Spleen (tissue), 11 donors: Measurements from ENCODE around the gene IGF1R. TPM values are rescaled to one million over a fixed set of nuclear protein-coding genes. Genes with fewer than 3 reads are reported as not detected.

Source experiments
- DNase-seq: peaks from one replicate; pipeline ENCODE4 v3.0.0-alpha.2; 2020
- H3K27ac ChIP-seq, 8 donors: fragments of 200-600 bp; sonication (generic) in 7 of 8; 1 replicate in 4 of 8; 2 replicates in 4 of 8; pipeline versions ENCODE4 v1.5.0 to v1.8.0; 2016 to 2021; ENCODE audit warnings: inconsistent platforms in 4 of 8, mild to moderate bottlenecking in 4 of 8, moderate library complexity in 1 of 8
- H3K27me3 ChIP-seq, 7 donors: fragments of 200-600 bp; sonication (generic) in 6 of 7; replicated peaks in 1 of 7; 1 replicate in 4 of 7; 2 replicates in 3 of 7; pipeline versions ENCODE4 v1.5.0 to v1.8.0; 2016 to 2021; ENCODE audit warnings: inconsistent platforms in 3 of 7, mild to moderate bottlenecking in 1 of 7
- H3K36me3 ChIP-seq, 6 donors: fragments of 200-600 bp; sonication (generic) in 5 of 6; 1 replicate in 4 of 6; 2 replicates in 2 of 6; pipeline versions ENCODE4 v1.5.0 to v1.8.0; 2016 to 2021; ENCODE audit warnings: inconsistent platforms in 2 of 6
- H3K4me1 ChIP-seq, 6 donors: fragments of 200-600 bp; sonication (generic) in 5 of 6; 1 replicate in 3 of 6; 2 replicates in 3 of 6; pipeline versions ENCODE4 v1.5.0 to v1.8.0; 2016 to 2021; ENCODE audit warnings: inconsistent platforms in 3 of 6
- H3K4me3 ChIP-seq, 8 donors: fragments of 200-600 bp; sonication (generic) in 7 of 8; 1 replicate in 4 of 8; 2 replicates in 4 of 8; pipeline versions ENCODE4 v1.5.0 to v1.8.0; 2016 to 2021; ENCODE audit warnings: inconsistent platforms in 4 of 8, mild to moderate bottlenecking in 4 of 8, moderate library complexity in 2 of 8
- H3K9me3 ChIP-seq, 8 donors: fragments of 200-600 bp; sonication (generic) in 7 of 8; 1 replicate in 4 of 8; 2 replicates in 4 of 8; pipeline versions ENCODE4 v1.5.0 to v1.8.0; 2016 to 2021; ENCODE audit warnings: inconsistent platforms in 4 of 8
- CTCF ChIP-seq, 11 experiments: fragments of 200-600 bp in 7 of 11; fragments of 450-650 bp in 4 of 11; sonication (generic) in 4 of 11; IDR thresholded peaks in 8 of 11; conservative IDR thresholded peaks in 3 of 11; 1 replicate in 7 of 11; 2 replicates in 4 of 11; pipeline versions ENCODE4 v1.4.0 to v1.8.0; 2016 to 2021; ENCODE audit warnings: antibody characterized with exemption in 11 of 11, inconsistent platforms in 4 of 11, mild to moderate bottlenecking in 1 of 11
- POLR2A ChIP-seq, 3 donors: fragments of 450-650 bp; IDR thresholded peaks; one replicate each; pipeline ENCODE4 v1.5.1; 2017; ENCODE audit warnings: antibody characterized with exemption in 3 of 3, mild to moderate bottlenecking in 1 of 3
- POLR2AphosphoS5 ChIP-seq, 3 donors: sonication (generic); formaldehyde crosslinking; IDR thresholded peaks; one replicate each; pipeline ENCODE4 v1.5.1; 2017; ENCODE audit warnings: antibody characterized with exemption in 3 of 3
- WGBS, 5 donors: extraction: QIAGEN DNeasy Blood & Tissue Kit in 3 of 5; methylation state at CpG; one replicate each; pipeline versions ENCODE4 v1.1.5 to v1.1.7; 2013 to 2018; 5-methylcytosine and 5-hydroxymethylcytosine counted together
- intact Hi-C: fragments of 100-400 bp; cut with DNase I; formaldehyde crosslinking; loops from one replicate; pipeline ENCODE4 v1.15.0; 2023; ENCODE audit warnings: low total_unique reads
- polyA plus RNA-seq, 3 donors: library from polyadenylated mRNA; stranded (reverse); fragments of 200-250 nt; gene quantifications; one replicate each; pipeline ENCODE4 v1.2.1, GENCODE V29; 2013
- total RNA-seq, 7 donors: library from RNA; depleted of rRNA in 3 of 7; stranded (reverse); fragments of >200 nt in 3 of 7; fragmentation: NEBNext Ultra II Directional in 4 of 7; extraction: Animal tissue kit (Norgen Biotek cat#: 25700) in 4 of 7; gene quantifications; one replicate each; pipeline versions ENCODE4 v1.1.0 to v1.2.1, GENCODE V29; 2016 to 2021
- donor health status: healthy with polysubstance abuse.
- donor health status: DM: no; HTN: no; CAD: no; lungs with moderate emphysema.
- donor health status: DM: no; HTN: no; CAD: no.
- donor health status: Bipolar disorder and iron deficiency.
- donor health status: healthy.
- donor health status: DM: no; HTN: no; CAD: no.
- donor health status: DM: yes; HTN: yes; CAD: no.

IGF1R gene
- total and polyA plus RNA-seq, 10 donors: 1.1 to 104 (median 53.1) TPM

- WGBS, 5 donors: 62 to 70% (median 64%) methylated on average over 18 of the region's 18 CpGs
- Histone ChIP-seq H3K4me3 (peak overlapping the region in 7 of 8 donors; percentile 49 to 93 (median 69)), H3K9me3 (no peaks in the 10 kb centered on the region), H3K4me1 (peaks cover 16 to 80% (median 52%) of the 10 kb centered on the region in 6 donors), H3K27me3 (no peaks in the 10 kb centered on the region), H3K27ac (peak overlapping the region in 7 of 8 donors; percentile 87 to 96 (median 91)), H3K36me3 (no peaks in the 10 kb centered on the region)
- peak; percentile 77 for DNase-seq
- intact Hi-C loops: no loop called here
- no peak for TF ChIP-seq CTCF (IDR thresholded peaks at IDR 0.05 in 8 of 11, conservative IDR thresholded peaks at IDR 0.05 in 3 of 11)
- TF ChIP-seq POLR2A (IDR thresholded peaks at IDR 0.05): no peak
- TF ChIP-seq POLR2AphosphoS5 (IDR thresholded peaks at IDR 0.05): no peak
These were observed 205.5 kb downstream of the IGF1R start for GRCh38 chr15:98853617-98854420.

- intact Hi-C loops: no loop called here
- no peak for DNase-seq
These were observed 206.2 kb downstream of the IGF1R start for GRCh38 chr15:98854496-98854895.

GRCh38 chr15:98855067-98855814 lies 206.9 kb downstream of the IGF1R start:
- no peak for DNase-seq

More at GRCh38 chr15:98854496-98854895, 206.2 kb downstream of the IGF1R start:
- Histone ChIP-seq H3K27ac (peak overlapping the region in 3 of 8 donors; percentile 91 to 96 (median 93)), H3K4me1 (peaks cover 16 to 86% (median 55%) of the 10 kb centered on the region in 6 donors), H3K4me3 (no peak overlapping the region), H3K27me3 (no peaks in the 10 kb centered on the region), H3K36me3 (no peaks in the 10 kb centered on the region), H3K9me3 (no peaks in the 10 kb centered on the region)
- no peak for TF ChIP-seq CTCF (IDR thresholded peaks at IDR 0.05 in 8 of 11, conservative IDR thresholded peaks at IDR 0.05 in 3 of 11)
- no peak for TF ChIP-seq POLR2A (IDR thresholded peaks at IDR 0.05)
- 77 to 88% (median 79%) methylated on average over 7 of the region's 7 CpGs for WGBS, 5 donors

More at GRCh38 chr15:98855067-98855814, 206.9 kb downstream of the IGF1R start:
- Histone ChIP-seq H3K4me3 (no peak overlapping the region), H3K27me3 (no peaks in the 10 kb centered on the region), H3K4me1 (peaks cover 16 to 84% (median 54%) of the 10 kb centered on the region in 6 donors), H3K27ac (no peak overlapping the region), H3K9me3 (no peaks in the 10 kb centered on the region), H3K36me3 (no peaks in the 10 kb centered on the region)
- WGBS, 5 donors: 83 to 90% (median 90%) methylated on average over 10 of the region's 10 CpGs
- intact Hi-C loops: no loop called here
- TF ChIP-seq POLR2A (IDR thresholded peaks at IDR 0.05): no peak
- no peak for TF ChIP-seq CTCF (IDR thresholded peaks at IDR 0.05 in 8 of 11, conservative IDR thresholded peaks at IDR 0.05 in 3 of 11)
- TF ChIP-seq POLR2AphosphoS5 (IDR thresholded peaks at IDR 0.05): no peak
